NOMO-1 treated with DMSO at 0.1 percent for 48 hours (cell line): Measurements from ENCODE around the gene ANXA4.

ENCODE experiments used
- DNase-seq: peaks from one replicate; lab custom pipeline; 2025; ENCODE audit not compliant: unreplicated experiment; lab: John Stamatoyannopoulos, UW

ANXA4 gene

GRCh38 chr2:69774984-69775982, 33.3 kb downstream of the ANXA4 start:
- DNase-seq = no peak

GRCh38 chr2:69776886-69777785, 35.2 kb downstream of the ANXA4 start:
- DNase-seq = no peak

GRCh38 chr2:69777786-69778105, 35.8 kb downstream of the ANXA4 start:
- DNase-seq = no peak

GRCh38 chr2:69779258-69780001, 37.5 kb downstream of the ANXA4 start:
- no peak for DNase-seq

- DNase-seq = no peak
Measured at GRCh38 chr2:69780921-69781320, 39.0 kb downstream of the ANXA4 start.

- no peak for DNase-seq
Measured at GRCh38 chr2:69781321-69782248, 39.7 kb downstream of the ANXA4 start.

GRCh38 chr2:69784228-69784627, 42.3 kb downstream of the ANXA4 start:
- DNase-seq = no peak

- no peak for DNase-seq
Measured at GRCh38 chr2:69785358-69785757, 43.4 kb downstream of the ANXA4 start.

GRCh38 chr2:69786052-69786560, 44.2 kb downstream of the ANXA4 start:
- DNase-seq = no peak

GRCh38 chr2:69789175-69789721, 47.3 kb downstream of the ANXA4 start:
- no peak for DNase-seq

GRCh38 chr2:69789772-69790600, 48.1 kb downstream of the ANXA4 start:
- no peak for DNase-seq

- DNase-seq = no peak
Measured at GRCh38 chr2:69790601-69790959, 48.6 kb downstream of the ANXA4 start.

- no peak for DNase-seq
Measured at GRCh38 chr2:69791045-69791444, 49.1 kb downstream of the ANXA4 start.

GRCh38 chr2:69796174-69796573, 54.2 kb downstream of the ANXA4 start:
- DNase-seq = no peak

GRCh38 chr2:69797235-69797634, 55.3 kb downstream of the ANXA4 start:
- no peak for DNase-seq

- no peak for DNase-seq
Measured at GRCh38 chr2:69797836-69798289, 55.9 kb downstream of the ANXA4 start.

GRCh38 chr2:69798290-69798908, 56.5 kb downstream of the ANXA4 start:
- DNase-seq = no peak

- no peak for DNase-seq
Measured at GRCh38 chr2:69798909-69799526, 57.1 kb downstream of the ANXA4 start.
